NCI-H1694 treated with DMSO at 0.1 percent for 48 hours (cell line): ENCODE measurements around the gene GRAMD4.
A peak's percentile ranks its signal among the peaks of the same experiment; 100 is the strongest.

Experiments used
- DNase-seq: peaks from one replicate; lab custom pipeline; 2025; lab: John Stamatoyannopoulos, UW

The GRAMD4 gene

GRCh38 chr22:46598737-46599424 lies 21.3 kb upstream of the GRAMD4 start:
- no peak for DNase-seq

GRCh38 chr22:46600273-46600796 lies 19.9 kb upstream of the GRAMD4 start:
- no peak for DNase-seq

- DNase-seq: no peak
Observed at GRCh38 chr22:46602025-46602424, 18.2 kb upstream of the GRAMD4 start.

- no peak for DNase-seq
Observed at GRCh38 chr22:46604306-46604690, 15.9 kb upstream of the GRAMD4 start.

DNA sequence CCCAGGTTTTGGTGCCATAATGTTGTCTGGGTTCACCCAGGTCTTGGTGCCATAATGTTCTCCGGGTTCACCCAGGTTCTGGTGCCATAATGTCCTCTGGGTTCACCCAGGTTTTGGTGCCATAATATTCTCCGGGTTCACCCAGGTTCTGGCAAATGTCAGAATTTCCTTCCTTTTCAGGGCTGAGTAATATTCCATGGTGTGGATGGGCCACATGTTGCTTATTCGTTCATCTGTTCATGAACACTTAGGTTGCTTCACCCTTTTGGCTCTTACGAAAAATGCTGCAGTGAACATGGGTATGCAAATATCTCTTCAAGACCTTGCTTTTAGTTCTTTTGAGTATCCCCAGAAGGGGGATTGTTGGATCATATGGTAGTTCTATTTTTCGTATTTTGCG lies 15.1 kb upstream of the GRAMD4 start:
- DNase-seq: no peak

DNA sequence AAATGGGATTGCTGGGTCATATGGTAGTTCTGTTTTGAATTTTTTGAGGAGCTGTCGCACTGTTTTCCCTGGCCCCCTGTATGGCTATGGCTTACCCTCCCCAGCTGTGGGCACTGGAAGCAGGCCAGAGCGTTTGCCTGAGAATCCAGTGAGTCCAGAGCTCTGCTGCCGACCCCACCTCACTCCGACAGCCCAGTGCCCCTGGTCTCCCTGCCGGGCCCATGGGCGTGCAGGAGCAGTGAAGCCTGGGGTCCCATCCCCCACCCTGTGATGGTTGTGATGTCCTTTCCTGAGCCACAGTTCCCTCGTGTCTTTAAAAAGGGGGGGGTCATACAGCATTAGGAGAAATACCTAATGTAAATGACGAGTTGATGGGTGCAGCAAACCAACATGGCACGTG lies 13.3 kb upstream of the GRAMD4 start:
- DNase-seq: no peak

DNA sequence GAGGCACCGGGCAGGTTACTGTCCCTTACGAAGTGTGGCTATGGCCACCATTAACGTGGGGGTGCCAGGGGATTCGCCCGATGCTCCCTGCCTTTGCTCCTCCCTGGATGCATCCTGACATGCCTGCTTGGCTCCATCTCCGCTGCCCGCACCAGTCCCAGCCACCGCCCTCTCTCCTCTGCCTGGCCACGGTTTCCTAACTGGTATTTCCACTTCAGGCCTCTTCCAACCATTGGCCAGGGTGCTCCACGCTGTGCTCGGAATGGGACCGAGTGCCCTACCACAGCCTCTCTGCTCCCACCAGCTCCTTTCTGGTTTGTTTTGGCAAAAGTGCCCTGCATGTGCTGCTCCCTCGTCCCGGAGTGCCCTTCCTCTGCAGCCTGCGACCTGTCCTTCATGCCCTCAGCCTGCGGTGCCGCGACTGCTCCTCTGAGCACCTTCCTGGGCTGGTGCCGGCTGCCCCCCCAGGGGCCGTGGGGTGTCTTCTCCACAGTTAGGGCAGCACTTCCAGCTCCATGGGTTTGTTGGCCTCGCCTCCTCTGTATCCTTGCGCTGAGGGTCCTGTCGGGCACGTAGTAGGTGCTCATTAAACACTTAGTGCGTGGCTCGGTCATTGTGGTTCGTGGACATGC lies 12.6 kb upstream of the GRAMD4 start:
- DNase-seq: no peak

- no peak for DNase-seq
Observed at GRCh38 chr22:46609175-46609690, 11.0 kb upstream of the GRAMD4 start.

GRCh38 chr22:46609724-46610201 lies 10.4 kb upstream of the GRAMD4 start:
- DNase-seq: no peak

GRCh38 chr22:46610356-46610755 lies 9.8 kb upstream of the GRAMD4 start:
- no peak for DNase-seq

GRCh38 chr22:46611189-46611588 lies 9.0 kb upstream of the GRAMD4 start:
- no peak for DNase-seq

- no peak for DNase-seq
Observed at GRCh38 chr22:46612341-46612903, 7.8 kb upstream of the GRAMD4 start.

DNA sequence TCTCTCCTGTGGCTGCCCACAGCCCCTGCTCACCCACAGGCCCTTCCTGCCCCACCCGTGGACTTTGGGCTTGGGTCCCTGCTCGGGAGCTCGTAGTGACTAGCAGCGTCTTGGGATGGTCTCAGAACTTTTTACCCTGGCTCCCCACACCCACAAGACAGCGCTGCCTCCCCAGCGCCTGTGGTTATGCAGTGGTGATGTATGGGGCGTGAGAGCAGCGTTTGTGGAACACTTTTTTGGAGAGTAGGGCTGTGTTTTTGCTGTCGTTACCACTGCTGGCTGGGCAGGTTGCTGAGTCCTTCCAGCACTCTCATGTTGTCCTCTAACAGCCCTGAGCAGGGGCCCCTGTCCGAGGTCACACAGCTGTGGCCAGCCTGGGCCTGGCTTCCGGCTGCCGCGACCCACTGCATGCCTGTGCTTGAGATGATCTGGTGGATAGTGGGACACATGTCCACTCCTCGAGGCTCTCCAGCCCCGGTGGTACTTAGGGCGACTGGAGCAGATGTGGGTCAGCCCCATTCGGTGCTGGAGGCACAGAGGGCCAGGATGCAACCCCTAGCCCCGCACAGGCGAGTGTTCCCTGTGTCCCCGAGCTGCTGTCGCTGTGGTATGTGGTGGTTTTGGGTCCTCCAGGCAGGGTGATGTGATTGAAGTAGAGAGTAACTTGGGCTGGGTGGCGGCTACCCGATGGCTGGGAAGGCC lies 7.1 kb upstream of the GRAMD4 start:
- no peak for DNase-seq

GRCh38 chr22:46613606-46614021 lies 6.6 kb upstream of the GRAMD4 start:
- DNase-seq: no peak

DNA sequence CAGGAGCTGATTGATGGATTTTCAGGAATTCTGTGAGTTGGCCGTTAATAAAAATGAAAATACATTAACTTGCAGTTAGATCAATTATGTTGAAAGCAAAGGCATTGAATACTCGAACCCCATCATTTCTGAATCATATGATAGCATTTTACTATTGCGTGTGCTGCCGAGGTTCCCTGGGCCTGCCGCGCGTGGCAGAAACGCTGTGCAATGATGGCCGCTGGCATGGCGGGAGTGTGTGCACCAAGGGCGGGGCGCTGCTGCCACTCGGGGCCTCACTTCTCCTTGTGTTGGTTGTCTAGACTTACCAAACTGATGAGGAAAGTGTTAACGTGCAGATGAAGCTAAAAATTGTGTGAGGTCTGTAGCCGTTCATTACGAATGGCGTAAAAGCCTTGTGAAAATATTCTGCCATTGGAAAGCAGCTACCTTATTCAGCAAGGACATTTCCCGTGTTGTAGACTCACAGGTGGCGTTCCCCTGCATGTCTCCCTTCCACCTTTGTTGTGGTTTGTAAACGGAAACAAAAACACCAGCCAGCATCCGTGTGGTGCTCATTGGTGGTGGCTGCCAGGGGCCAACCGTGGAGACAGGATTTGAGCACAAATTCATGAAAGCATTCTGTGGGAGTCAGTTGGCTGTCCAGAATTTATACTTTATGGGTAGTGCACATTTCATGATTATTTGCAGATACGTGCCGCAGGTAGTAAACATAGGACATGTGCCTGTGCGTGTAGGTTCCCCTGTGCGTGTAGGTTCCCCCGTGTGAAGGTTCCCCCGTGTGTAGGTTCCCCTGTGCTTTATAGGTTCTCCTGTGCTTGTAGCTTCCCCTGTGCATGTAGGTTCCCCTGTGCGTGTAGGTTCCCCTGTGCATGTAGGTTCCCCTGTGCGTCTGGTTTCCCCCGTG lies 5.9 kb upstream of the GRAMD4 start:
- DNase-seq: no peak

DNA sequence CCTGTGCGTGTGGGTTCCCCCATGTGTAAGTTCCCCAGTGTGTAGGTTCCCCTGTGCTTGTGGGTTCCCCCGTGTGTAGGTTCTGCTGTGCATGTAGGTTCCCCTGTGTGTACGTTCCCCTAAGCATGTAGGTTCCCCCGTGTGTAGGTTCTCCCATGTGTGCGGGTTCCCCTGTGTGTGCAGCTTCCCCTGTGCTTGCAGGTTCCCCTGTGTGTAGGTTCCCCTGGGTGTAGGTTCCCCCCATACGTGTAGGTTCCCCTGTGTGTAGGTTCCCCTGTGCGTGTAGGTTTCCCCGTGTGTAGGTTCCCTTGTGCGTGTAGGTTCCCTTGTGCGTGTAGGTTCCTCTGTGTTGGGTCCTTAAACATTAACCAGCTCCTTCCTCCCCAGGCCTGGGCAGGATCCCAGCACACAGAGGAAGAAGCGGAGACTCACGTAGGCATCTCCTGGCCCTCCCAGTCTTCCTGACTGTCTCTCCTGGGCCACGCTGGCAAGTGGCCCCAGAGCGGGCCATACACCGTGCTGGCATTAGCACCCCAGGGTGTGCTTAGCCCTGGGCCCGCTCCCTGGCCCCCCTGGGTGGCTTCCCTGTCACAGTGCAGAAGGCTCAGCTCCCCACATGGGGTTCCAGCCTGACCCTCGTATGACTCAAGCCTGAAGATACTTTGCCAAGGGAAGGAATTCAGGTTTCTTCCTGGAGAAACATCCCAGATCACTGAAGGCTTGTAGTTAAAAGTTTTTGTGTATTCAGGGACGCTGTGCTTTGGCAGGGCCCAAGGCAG lies 2.8 kb upstream of the GRAMD4 start:
- no peak for DNase-seq

DNA sequence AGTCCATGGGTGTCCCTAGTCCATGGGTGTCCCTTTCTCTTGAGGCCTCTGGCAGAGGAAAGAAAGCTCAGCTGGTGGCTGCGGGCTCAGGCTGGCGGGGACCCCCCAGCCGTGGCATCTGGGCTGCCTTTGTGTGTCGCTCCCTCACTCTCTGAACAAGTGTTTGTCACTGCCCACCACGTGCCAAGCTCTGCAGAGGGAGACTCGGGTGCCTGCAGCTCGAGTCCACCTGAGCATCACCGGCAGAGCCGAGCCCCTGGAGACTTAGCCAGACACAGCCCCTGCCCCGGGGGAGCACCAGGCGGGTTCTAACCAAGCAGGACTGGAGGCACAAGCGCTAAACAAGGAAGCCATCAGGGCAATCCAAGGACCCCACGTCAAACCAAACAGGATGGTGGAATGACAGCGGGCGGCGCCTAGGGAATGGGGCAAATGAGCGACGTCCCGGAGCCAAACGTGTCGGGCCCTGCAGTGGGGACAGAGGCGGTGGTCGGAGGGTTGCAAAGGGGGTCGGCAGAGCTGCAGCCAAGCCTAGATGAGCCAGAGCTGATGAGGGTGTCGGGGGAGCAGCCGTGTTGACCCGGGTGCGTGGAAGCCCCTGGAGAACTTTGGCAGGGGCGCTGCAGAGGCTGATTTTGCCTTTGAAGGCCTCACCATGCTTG lies 2.1 kb upstream of the GRAMD4 start:
- DNase-seq: no peak

DNA sequence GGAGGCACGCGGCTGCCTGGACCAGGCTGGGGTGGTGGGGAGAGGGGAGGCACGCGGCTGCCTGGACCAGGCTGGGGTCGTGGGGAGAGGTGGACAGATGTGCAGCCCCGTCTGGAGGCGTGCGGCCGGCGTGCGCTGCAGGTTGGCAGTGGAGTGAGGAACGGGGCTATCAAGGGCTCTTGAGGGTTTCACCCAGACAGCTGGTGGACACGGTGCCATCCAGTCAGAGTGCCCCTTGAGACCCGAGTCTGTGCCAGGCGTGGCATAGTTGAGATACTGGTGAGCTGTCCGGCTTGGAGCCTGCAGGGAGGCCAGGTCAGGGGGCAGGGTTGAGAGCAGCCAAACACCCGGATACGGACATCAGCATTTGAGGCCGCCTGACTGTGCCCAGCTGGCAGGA lies 1.5 kb upstream of the GRAMD4 start:
- DNase-seq: no peak

GRCh38 chr22:46619240-46619829 lies 851 bp upstream of the GRAMD4 start:
- peak; percentile 39 for DNase-seq
